ENCODE measurements around the gene CD52.

CD52 gene

DNA sequence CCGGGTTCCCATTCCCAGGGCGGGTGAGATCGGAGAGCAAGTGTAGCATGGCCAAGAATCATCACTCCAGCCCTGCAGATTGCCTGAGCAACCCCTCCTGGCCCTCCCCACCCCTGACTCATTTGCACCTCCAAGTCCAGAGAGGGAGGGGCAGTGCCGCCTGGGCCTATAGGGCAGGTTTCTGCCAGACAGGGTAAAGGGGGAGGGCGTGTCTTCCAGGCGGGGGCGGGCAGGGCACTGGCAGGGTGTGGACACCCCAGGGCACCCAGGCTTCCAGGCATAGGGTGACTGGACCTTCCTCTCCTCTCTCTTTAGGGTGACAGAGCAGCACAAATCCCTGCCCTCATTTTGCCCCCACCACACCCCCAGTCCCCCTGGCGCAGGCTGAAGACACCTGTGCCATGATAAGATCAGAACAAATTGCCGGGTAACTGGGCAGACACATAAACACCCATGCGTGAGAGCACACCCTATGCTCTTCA lies 39.4 kb downstream of the CD52 start:
- DNase-seq: no peak

DNA sequence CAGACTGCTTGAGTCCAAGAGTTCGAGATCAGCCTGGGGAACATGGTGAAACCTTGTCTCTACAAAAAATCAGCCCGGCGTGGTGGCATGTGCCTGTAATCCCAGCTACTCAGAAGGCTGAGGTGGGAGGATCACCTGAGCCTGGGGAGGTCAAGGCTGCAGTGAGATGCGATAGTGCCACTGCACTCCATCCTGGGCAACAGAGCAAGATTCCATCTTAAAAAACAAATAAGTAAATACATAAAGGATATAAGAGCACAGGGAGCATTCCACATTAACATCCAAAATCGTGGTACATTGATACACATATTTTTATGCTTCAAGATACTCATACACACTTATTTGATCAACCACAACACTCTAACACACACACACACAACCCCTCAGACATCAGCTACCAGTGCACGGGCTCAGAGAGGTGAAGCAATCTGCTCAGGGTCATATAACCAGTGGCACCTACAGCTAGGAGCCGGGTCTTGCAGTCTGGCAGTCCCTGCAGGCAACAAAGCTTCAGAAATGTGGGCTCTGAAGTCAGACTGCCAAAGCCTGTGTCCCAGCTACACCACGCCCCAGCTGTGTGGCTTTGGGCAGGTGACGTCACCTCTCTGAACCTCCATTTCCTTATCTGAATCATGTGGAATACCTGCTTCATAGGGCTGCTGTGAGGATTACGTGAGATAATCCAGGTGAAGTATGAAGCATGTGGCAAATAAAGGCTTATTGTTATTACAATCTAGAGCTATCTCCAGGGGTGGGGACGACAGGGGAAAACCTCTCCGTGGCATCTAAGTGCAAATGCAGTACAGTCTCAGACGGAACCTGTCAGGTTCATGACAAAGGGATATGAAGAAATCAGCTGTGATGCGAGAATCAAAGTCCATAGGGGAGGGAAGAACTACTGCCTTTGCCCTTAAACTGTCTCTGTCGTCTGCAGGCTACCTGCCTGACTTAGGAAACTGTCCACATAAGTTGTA lies 40.9 kb downstream of the CD52 start:
- DNase-seq: no peak

DNA sequence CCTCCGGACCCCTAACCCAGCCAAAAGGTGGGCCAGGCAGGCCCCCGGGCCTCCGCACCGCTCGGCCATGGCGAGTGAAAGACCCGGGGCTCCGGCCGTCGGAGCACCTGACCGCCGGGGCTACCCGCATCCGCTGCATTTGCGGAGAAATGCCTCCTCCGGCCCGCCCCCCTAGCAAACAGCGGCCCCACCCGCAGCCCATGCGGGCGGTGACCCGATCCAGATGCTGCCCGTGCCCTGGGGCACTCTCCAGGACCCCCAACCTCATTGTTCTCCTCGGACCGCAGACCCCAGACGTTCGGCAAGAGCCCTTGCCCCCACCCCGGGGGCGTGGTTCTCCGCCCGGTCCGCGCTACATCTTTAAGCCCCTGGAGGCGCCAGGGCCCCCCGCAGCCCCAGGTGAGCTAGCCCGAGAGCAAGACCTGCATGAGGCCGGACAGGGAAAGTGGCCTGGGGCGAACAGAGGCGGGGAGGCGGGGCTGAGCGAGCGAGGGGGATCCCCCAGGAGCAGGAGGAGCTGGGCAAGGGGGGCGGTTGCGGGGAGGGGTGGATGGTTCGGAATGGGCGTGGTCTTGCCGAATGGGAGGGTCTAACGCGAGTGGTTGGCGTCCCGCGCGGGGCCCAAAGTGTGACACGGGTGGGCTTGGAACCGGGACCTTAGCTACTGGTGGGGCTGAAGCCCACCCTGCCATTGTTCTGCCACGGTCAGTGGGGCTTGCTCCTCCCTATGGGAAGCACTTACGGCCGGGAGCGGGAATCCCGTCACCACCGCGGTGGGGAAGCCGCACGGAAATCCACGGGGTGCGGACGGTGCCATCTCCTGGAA lies 42.4 kb downstream of the CD52 start:
- DNase-seq: no peak

DNA sequence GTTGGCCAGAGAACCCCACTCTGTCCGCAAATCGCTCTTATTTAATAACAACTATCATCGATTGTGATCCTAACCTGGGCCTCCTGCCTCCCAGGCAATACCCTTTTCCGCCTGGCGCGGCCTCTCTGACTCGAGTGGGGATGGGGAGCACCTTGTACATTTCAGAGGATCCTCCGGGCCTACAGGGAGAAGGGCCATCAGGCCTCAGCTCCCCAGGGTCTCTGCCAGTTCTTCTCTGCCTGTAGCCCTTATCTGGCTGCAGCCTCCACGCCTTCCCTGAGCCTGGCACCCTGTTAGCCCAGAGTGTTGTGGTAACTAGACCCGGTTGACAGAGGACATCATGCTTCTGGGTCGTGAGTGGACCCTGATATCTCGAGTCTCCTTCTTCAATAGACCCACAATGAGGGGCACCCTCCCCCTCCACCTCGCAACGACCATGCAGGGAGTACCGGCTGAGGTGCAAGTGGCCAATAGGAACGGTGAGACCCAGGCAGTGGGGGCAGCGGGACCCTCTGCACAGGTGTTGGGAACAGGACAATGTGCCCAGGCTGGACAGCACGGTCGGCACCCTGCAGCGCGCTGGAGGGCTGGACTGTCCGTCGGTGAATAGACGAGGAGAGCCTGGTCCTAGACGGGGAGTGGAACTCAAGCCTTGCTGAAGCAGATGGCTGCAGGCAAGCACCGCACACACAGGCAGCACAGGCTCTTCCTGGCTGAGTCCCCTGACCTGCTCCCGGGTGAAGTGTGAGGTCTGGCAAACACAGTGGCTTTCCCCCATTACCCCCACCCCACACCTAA lies 43.2 kb downstream of the CD52 start:
- DNase-seq: no peak

DNA sequence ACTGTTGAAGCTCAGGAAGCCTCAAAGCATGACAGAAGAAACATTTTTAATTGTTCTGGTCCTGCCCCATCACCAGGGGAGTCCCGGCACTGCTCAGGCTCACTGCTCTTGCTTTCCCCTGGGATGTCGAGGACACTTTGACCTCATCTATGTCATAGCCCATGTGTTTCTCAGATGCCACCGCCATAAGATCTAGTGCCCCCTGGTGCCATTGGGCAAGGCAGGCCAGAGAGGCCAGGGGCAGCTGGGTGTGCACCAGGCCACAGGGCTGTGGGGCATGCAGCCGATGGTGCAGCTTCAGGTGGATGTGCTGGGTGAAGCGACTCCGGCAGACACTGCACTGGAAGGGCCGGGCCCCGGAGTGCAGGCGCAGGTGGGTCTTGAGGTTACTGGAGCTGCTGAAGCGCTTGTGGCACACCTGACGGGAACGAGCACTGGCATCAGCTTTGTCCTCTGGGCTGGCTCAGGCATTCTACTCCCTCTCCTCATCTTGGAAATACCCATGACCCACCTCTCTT lies 43.9 kb downstream of the CD52 start:
- no peak for DNase-seq

DNA sequence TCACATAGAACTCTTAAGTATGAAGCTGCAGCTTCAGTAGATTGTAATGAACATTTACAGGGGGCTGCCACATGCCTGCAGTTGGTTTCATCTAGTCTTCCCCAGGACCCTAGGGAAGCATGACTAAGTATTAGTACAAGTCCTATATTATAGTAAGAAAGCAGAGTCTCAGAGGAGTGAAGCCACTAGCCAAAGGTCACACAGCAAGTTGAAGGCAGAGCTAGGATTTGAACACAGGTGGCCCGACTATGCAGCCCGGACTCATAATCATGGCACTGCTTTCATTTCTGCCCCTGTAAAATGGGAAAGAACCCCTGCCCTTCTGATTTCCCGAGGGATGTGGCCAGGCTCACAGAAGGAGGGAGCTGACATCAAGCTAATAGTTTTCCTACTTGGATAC lies 44.6 kb downstream of the CD52 start:
- DNase-seq: no peak

DNA sequence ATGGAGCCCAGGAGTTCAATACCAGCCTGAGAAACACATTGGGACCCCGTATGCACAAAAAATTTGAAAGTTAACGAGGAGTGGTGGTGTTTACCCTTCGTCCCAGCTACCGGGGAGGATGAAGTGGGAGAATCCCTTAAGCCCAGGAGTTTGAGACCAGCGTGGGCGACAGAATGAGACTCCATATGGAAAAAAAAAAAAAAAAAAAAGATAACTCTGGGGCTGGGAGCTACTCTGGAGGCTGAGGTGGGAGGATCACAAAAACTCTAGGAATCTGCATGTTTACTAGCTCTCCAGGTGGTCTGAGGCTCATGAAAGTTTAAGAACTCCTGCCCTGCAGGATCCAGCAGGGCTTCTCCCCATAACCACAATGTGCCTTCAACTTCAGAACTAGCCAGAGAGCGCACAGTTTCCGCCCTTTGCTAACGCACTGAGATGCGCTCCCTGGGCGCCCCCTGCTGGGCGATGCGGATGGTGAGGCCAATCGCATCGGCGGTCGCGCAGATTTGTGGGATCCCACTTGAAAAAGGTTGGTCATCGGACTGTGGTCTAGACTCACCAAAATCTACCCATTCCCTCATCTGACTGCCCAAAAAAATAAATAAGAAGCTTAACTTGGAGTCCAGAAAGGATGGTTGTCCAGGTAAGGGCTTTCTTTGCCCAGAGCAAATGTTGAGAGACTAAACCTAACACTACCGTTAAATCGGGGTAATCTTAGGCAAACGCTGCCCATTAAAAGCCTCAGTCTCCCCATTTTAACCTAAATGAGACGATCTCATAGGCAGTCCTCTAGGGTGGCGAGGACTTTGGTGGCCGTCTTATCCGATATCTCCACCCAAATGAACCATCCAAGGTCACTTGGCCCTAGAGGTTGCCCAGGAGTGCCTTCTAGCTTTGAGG lies 46.0 kb downstream of the CD52 start:
- DNase-seq: peak; percentile 79 to 88

DNA sequence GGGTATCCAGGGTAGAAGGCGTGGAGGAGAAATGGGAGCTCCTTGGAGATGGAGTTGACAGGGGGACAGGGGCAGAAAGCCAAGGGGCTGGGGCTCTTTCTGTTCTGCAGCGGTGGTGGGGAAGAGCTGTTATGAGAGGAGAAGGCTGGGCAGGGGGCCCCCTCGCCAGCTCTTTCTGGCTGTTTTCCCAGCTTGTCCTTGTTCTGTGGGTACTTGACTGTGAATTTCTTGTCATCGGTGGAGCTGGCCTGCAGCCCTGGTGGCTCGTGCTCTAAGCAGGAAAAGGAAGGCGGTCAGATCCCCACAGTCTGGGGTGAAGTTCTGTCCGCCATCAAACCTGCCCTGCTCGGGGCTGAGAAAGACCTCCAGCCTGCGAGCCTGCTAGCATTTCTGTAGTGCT lies 47.2 kb downstream of the CD52 start:
- DNase-seq: no peak

DNA sequence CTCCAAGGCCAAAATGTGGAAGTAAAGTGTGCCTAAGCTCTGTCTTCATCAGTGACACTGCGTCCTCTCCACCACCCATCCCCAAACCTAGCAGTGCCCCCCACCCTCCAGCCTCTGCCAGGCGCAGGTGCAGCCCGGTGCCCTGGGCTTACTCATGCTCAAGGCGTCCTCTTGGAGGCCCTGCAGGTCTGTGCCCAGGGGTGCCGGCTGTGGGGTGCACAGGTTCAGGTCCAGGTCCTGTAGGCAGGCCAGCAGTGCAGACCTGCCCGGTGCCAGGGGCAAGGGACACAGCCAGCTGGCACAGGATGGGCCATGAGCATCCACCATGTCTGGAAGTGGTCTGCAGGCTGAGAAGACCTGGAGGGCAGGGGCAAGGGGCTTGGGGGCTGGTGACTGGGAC lies 49.7 kb downstream of the CD52 start:
- DNase-seq: no peak

DNA sequence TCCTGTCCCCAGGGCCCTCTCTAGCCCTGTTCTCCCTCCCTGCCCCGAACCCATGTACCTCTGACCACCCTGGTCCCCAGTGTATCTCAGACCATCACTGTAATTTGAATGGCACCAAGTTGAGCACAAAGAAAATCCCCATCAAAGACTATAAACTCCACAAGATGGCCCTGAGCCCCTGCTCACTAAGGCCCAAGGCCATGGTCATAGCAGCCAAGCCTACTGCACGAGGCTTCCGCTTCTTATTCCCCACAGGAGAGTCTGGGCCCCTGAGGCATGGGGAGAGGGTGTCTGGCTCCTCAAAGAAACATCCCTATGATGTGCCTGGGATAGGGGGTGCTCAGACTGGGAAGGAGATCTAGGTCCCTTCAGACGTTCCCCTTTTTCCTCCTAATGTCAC lies 50.2 kb downstream of the CD52 start:
- no peak for DNase-seq

DNA sequence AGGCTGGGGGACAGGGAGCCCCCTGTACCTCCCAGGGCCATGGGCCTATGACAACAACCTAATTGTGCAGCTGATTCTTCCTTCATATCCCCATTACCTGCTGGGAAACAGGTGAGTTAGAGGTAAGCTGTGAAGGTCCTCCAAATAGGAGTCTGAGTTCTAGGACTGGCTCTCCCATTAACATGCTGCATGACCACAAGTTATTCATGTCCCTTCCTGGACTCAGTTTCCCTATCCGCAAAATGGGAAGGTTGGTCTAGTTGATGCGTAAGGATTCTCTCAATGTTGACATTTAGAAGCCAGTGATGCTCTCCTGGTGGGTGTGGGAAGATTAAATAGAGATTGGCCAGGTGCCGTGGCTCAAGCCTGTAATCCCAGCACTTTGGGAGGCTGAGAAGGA lies 50.7 kb downstream of the CD52 start:
- no peak for DNase-seq

All from inflammatory macrophage (primary cell).